ENCODE measurements around the gene PSMB3.

The PSMB3 gene

DNA sequence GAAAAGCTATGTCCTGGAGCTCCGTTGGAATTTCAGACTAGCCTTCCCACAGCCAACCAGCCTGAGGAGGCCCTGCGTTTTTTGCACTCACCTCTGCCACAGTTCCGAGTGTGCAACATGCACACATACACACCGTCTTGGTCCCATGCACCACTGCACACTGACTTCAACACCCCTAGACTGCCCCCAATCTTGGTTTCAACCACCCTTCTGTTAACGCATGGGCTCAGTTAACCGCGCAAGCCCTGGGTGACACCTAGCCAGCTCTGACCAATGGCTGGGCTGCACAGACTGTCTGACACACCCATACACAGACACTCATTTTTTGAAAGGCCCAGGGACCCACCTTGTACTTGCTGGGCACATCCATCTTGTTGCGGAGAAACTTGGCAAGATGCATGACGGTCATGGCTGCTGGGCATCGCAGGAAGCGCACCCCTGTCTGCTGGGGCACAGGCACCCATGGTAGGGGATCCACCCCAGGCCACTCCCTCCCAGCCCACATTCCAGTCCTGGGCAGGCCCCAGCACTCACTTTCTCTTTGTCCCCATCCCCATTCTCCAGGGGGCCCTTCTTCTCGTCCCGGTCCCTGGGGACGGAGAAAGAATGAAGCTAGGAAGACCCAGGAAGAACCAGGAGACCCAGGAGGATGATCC, 14.4 kb upstream of the PSMB3 start:
- Histone ChIP-seq H3K9me3 (ENCODE audit: control insufficient read depth, insufficient read depth, low read depth, low read length) (no peaks in the 10 kb centered on the region), H3K27ac (ENCODE audit: low read depth, low read length) (no peak overlapping the region), H3K36me3 (ENCODE audit: control insufficient read depth, insufficient read depth, low read length) (peaks cover 75% of the 10 kb centered on the region), H3K27me3 (ENCODE audit: control insufficient read depth, insufficient read depth, low read length) (no peaks in the 10 kb centered on the region), H3K4me3 (ENCODE audit: low read depth, low read length) (no peak overlapping the region), H3K9ac (ENCODE audit: low read length) (no peak overlapping the region), H3K4me1 (ENCODE audit: control insufficient read depth, insufficient read depth, low read length) (peaks cover 9% of the 10 kb centered on the region)

DNA sequence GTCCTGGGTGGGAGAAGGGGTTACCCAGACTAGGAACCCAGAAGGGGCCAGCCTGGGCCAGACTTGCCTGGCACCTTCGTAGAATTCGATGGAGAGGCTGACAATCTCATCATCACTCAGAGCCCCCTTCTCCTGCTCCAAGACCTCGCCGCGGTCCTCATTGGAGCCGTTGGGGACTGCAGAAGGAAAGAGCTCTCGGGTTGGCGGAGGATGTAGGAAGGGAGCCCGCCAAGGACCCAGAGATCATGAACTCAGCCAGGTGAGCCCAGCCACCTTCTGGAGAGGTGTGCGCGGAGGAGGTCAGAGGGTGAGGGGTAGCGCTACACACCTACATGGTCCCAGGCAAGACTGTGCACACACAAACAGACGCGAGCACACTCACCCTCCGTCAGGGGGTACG, 13.9 kb upstream of the PSMB3 start:
- peaks cover 14% of the 10 kb centered on the region for H3K4me1 ChIP-seq (ENCODE audit: control insufficient read depth, insufficient read depth, low read length)
- H3K9me3 ChIP-seq (ENCODE audit: control insufficient read depth, insufficient read depth, low read depth, low read length) = no peaks in the 10 kb centered on the region
- peaks cover 70% of the 10 kb centered on the region for H3K36me3 ChIP-seq (ENCODE audit: control insufficient read depth, insufficient read depth, low read length)
- H3K27ac ChIP-seq (ENCODE audit: low read depth, low read length) = no peak overlapping the region
- no peak overlapping the region for H3K9ac ChIP-seq (ENCODE audit: low read length)
- no peak overlapping the region for H3K4me3 ChIP-seq (ENCODE audit: low read depth, low read length)
- no peaks in the 10 kb centered on the region for H3K27me3 ChIP-seq (ENCODE audit: control insufficient read depth, insufficient read depth, low read length)

GRCh38 chr17:38739305-38739704, 13.2 kb upstream of the PSMB3 start:
- Histone ChIP-seq H3K9me3 (ENCODE audit: control insufficient read depth, insufficient read depth, low read depth, low read length) (no peaks in the 10 kb centered on the region), H3K4me1 (ENCODE audit: control insufficient read depth, insufficient read depth, low read length) (peaks cover 19% of the 10 kb centered on the region), H3K36me3 (ENCODE audit: control insufficient read depth, insufficient read depth, low read length) (peaks cover 63% of the 10 kb centered on the region), H3K27ac (ENCODE audit: low read depth, low read length) (no peak overlapping the region), H3K9ac (ENCODE audit: low read length) (no peak overlapping the region), H3K27me3 (ENCODE audit: control insufficient read depth, insufficient read depth, low read length) (no peaks in the 10 kb centered on the region), H3K4me3 (ENCODE audit: low read depth, low read length) (no peak overlapping the region)

- H3K9me3 ChIP-seq (ENCODE audit: control insufficient read depth, insufficient read depth, low read depth, low read length) = no peaks in the 10 kb centered on the region
- no peak overlapping the region for H3K9ac ChIP-seq (ENCODE audit: low read length)
- peaks cover 23% of the 10 kb centered on the region for H3K4me1 ChIP-seq (ENCODE audit: control insufficient read depth, insufficient read depth, low read length)
- H3K36me3 ChIP-seq (ENCODE audit: control insufficient read depth, insufficient read depth, low read length) = peaks cover 59% of the 10 kb centered on the region
- H3K27ac ChIP-seq (ENCODE audit: low read depth, low read length) = no peak overlapping the region
- no peaks in the 10 kb centered on the region for H3K27me3 ChIP-seq (ENCODE audit: control insufficient read depth, insufficient read depth, low read length)
- H3K4me3 ChIP-seq (ENCODE audit: low read depth, low read length) = no peak overlapping the region
These were observed 12.5 kb upstream of the PSMB3 start for GRCh38 chr17:38740044-38740443.

DNA sequence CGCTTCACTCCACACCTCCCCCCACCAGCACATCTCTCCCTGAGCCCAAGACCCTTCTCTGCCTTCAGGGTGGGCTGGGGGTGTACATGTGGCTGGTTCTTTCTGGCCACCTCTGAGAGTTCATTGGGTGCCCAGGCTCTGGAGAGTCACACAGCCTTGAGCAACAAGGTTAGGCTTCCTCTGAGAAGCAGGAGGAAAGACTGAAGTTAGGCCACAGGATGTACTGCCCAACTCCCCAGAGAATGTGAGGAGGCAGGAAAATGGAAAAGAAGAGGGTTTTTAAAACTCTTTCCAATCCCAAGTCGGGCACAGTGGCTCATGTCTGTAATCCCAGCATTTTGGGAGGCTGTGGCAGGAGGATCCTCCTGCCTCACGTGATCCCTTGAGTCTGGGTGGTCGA, 11.7 kb upstream of the PSMB3 start:
- no peak overlapping the region for H3K27ac ChIP-seq (ENCODE audit: low read depth, low read length)
- H3K9me3 ChIP-seq (ENCODE audit: control insufficient read depth, insufficient read depth, low read depth, low read length) = no peaks in the 10 kb centered on the region
- peaks cover 52% of the 10 kb centered on the region for H3K36me3 ChIP-seq (ENCODE audit: control insufficient read depth, insufficient read depth, low read length)
- no peak overlapping the region for H3K4me3 ChIP-seq (ENCODE audit: low read depth, low read length)
- no peak overlapping the region for H3K9ac ChIP-seq (ENCODE audit: low read length)
- H3K27me3 ChIP-seq (ENCODE audit: control insufficient read depth, insufficient read depth, low read length) = no peaks in the 10 kb centered on the region
- peaks cover 29% of the 10 kb centered on the region for H3K4me1 ChIP-seq (ENCODE audit: control insufficient read depth, insufficient read depth, low read length)

- Histone ChIP-seq H3K9ac (ENCODE audit: low read length) (no peak overlapping the region), H3K36me3 (ENCODE audit: control insufficient read depth, insufficient read depth, low read length) (peaks cover 47% of the 10 kb centered on the region), H3K4me1 (ENCODE audit: control insufficient read depth, insufficient read depth, low read length) (peaks cover 35% of the 10 kb centered on the region), H3K27ac (ENCODE audit: low read depth, low read length) (no peak overlapping the region), H3K4me3 (ENCODE audit: low read depth, low read length) (no peak overlapping the region), H3K9me3 (ENCODE audit: control insufficient read depth, insufficient read depth, low read depth, low read length) (no peaks in the 10 kb centered on the region), H3K27me3 (ENCODE audit: control insufficient read depth, insufficient read depth, low read length) (no peaks in the 10 kb centered on the region)
These were observed 11.1 kb upstream of the PSMB3 start for GRCh38 chr17:38741461-38741860.

DNA sequence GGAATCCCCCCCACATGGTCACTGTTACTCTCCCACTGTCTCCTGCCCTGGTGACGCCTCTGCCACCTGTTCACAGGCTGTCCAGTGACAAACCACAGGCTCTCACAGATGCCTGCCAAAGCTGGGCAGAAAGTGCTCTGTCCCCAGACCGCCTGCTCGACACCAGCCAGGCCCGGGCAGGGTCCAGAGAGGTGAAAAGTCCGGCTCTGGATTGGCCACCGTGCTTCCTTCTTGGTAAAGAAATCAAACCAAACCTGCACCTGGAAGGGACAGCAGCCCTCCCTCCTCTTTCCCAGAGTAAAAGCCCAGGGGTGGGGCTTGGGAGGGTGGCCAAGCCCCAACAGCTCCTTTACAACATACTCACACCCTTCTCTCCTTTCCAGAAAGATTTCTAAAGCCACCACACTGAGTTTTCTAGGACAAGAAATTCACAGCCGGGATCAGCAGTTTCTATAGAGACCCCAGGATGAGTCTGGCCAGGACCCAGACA, 10.6 kb upstream of the PSMB3 start:
- Histone ChIP-seq H3K4me1 (ENCODE audit: control insufficient read depth, insufficient read depth, low read length) (peaks cover 41% of the 10 kb centered on the region), H3K9ac (ENCODE audit: low read length) (no peak overlapping the region)

GRCh38 chr17:38742411-38743308, 9.9 kb upstream of the PSMB3 start:
- H3K36me3 ChIP-seq (ENCODE audit: control insufficient read depth, insufficient read depth, low read length) = peaks cover 38% of the 10 kb centered on the region
- no peaks in the 10 kb centered on the region for H3K9me3 ChIP-seq (ENCODE audit: control insufficient read depth, insufficient read depth, low read depth, low read length)
- peaks cover 41% of the 10 kb centered on the region for H3K4me1 ChIP-seq (ENCODE audit: control insufficient read depth, insufficient read depth, low read length)
- H3K27me3 ChIP-seq (ENCODE audit: control insufficient read depth, insufficient read depth, low read length) = no peaks in the 10 kb centered on the region
- no peak overlapping the region for H3K27ac ChIP-seq (ENCODE audit: low read depth, low read length)
- no peak overlapping the region for H3K9ac ChIP-seq (ENCODE audit: low read length)
- no peak overlapping the region for H3K4me3 ChIP-seq (ENCODE audit: low read depth, low read length)

More for the DNA sequence above, 10.6 kb upstream of the PSMB3 start:
- Histone ChIP-seq H3K27me3 (ENCODE audit: control insufficient read depth, insufficient read depth, low read length) (no peaks in the 10 kb centered on the region), H3K27ac (ENCODE audit: low read depth, low read length) (no peak overlapping the region), H3K4me3 (ENCODE audit: low read depth, low read length) (no peak overlapping the region), H3K36me3 (ENCODE audit: control insufficient read depth, insufficient read depth, low read length) (peaks cover 43% of the 10 kb centered on the region), H3K9me3 (ENCODE audit: control insufficient read depth, insufficient read depth, low read depth, low read length) (no peaks in the 10 kb centered on the region)

DNA sequence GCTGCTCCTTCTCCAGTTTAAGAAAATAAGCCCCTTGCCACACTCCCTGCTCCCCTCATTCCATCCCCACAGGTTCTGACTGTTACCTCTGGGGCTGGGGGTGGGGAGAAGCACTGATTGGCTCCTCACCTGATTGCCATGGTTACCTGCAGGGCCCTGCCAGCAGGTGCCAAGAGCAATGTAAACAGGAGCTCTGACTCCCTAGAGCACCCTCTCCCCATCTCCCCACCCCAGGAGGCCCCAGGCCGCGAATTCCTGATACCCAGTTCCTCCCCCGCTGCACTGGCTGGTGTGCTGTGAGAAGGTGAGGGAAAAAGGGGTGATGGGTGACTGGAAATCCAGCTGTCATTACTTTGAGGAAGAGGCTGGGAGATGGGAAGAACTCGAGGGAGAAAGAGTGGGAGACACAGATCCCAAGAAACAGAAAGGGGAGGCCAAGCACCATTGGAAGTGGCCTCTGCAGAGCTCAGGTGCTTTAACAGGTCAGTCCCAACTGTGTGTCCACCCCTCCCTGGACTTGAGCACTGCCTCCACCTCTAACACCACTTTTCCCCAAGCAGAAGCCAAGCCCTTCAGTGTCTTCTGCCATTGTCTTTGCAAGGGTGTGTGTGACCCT, 8.9 kb upstream of the PSMB3 start:
- Histone ChIP-seq H3K4me3 (ENCODE audit: low read depth, low read length) (no peak overlapping the region), H3K9me3 (ENCODE audit: control insufficient read depth, insufficient read depth, low read depth, low read length) (no peaks in the 10 kb centered on the region), H3K27ac (ENCODE audit: low read depth, low read length) (no peak overlapping the region), H3K4me1 (ENCODE audit: control insufficient read depth, insufficient read depth, low read length) (peaks cover 41% of the 10 kb centered on the region), H3K36me3 (ENCODE audit: control insufficient read depth, insufficient read depth, low read length) (peaks cover 29% of the 10 kb centered on the region), H3K9ac (ENCODE audit: low read length) (no peak overlapping the region), H3K27me3 (ENCODE audit: control insufficient read depth, insufficient read depth, low read length) (no peaks in the 10 kb centered on the region)

- Histone ChIP-seq H3K9ac (ENCODE audit: low read length) (no peak overlapping the region), H3K36me3 (ENCODE audit: control insufficient read depth, insufficient read depth, low read length) (peaks cover 14% of the 10 kb centered on the region), H3K27ac (ENCODE audit: low read depth, low read length) (no peak overlapping the region), H3K4me1 (ENCODE audit: control insufficient read depth, insufficient read depth, low read length) (peaks cover 41% of the 10 kb centered on the region), H3K4me3 (ENCODE audit: low read depth, low read length) (peak overlapping the region; percentile 96; the same call in 1 of the 2 replicates), H3K9me3 (ENCODE audit: control insufficient read depth, insufficient read depth, low read depth, low read length) (no peaks in the 10 kb centered on the region), H3K27me3 (ENCODE audit: control insufficient read depth, insufficient read depth, low read length) (0 out of 2 replicates have a peak, but pooled peaks cover under 1% of the 10 kb centered on the region)
These were observed 7.0 kb upstream of the PSMB3 start for GRCh38 chr17:38745545-38745944.
